GM12892 (cell line): Measurements from ENCODE around the gene ANKRD24.

Experiments
- POLR2A ChIP-seq: IDR thresholded peaks from 2 replicates; pipeline ENCODE4 v1.6.1; 2011; ENCODE audit warnings: low read depth, low read length, control low read depth
- POLR2AphosphoS5 ChIP-seq: IDR thresholded peaks from 2 replicates; pipeline ENCODE4 v1.6.1; 2011; ENCODE audit warnings: low read depth, low read length, control low read depth

DNA sequence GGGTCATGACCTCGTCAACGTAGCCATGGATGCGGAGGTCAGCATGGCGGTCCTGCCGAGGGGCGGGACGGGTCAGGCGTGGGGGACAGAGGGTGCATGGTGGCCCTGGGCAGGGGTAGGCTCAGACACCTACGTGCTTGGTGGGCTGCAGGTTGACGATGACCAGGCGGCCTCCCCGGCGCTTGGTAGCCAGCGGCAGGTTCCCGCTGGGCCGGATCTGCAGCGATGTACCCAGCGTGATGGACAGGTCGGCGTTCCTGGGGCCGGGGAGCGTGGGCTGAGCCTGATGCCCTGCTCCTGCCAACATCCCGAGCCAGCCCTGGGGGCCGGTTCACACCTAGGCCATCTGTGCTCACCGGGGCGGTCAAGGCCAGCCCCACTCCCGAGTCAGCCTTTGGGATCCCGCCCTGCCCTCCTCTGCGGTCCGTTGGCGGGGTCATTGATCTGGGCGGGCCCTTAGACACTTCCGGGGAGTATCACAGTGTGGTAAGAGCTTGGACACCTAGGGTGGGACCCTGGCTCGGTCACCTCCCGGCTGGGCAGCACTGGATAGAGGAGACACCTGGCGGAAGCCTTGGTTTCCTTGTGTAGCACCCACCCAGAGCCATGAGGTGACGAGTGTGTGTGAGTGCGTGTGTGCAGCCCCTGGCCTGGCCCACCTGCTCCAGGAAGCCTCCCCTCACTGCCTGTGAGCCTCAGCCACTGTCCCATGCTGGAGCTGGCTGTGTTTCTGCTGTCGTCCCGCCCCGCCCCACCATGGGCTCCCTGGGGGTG, 7.4 kb upstream of the ANKRD24 start:
- no peak for TF ChIP-seq POLR2AphosphoS5
- no peak for TF ChIP-seq POLR2A
